Measurements from ENCODE around the gene FBP2. TPM values are rescaled to one million over a fixed set of nuclear protein-coding genes. Genes with fewer than 3 reads are reported as not detected.
A peak's percentile ranks its signal among the peaks of the same experiment; 100 is the strongest.

Gene FBP2
- not detected for total RNA-seq
- polyA plus RNA-seq (2013, experiment 1 of 2) = not detected
- 0.95 TPM for polyA plus RNA-seq (2013, experiment 2 of 2)
- 0 to 0.09 (median 0) reads per million in 172 experiments for total RNA-seq

- no peak for TF ChIP-seq CTCF (IDR thresholded peaks at IDR 0.05)
- ChIA-PET CTCF (no interaction called here), POLR2A (no interaction called here)
- Mint-ChIP-seq H3K36me3 (ENCODE audit: low read depth) (no peaks in the 10 kb centered on the region), H3K4me3 (no peak within 1 kb of the TSS), H3K27me3 (peaks cover 47% of the 10 kb centered on the region), H3K4me1 (ENCODE audit: low read depth) (no peaks in the 10 kb centered on the region), H3K9me3 (no peaks in the 10 kb centered on the region), H3K27ac (no peak within 1 kb of the TSS)
- Histone ChIP-seq H3K4me1 (ENCODE audit: insufficient read depth, low read length) (no peaks in the 10 kb centered on the region), H3K36me3 (ENCODE audit: insufficient read depth, low read length) (no peaks in the 10 kb centered on the region), H3K27ac (ENCODE audit: low read depth in 1 of 2, low read length in 2 of 2) (no peak within 1 kb of the TSS), H3K9me3 (ENCODE audit: control insufficient read depth in 1 of 2, insufficient read depth in 1 of 2, low read length in 2 of 2) (no peaks in the 10 kb centered on the region), H3K4me3 (ENCODE audit: low read length) (no peak within 1 kb of the TSS), H3K27me3 (ENCODE audit: control insufficient read depth in 1 of 2, insufficient read depth in 2 of 2, low read length in 2 of 2) (peaks cover 0 to 5% of the 10 kb centered on the region in 2 experiments)
- DNase-seq = no peak
- intact Hi-C loops (cut with DNase I, micrococcal nuclease) = no loop called here
- ATAC-seq (ENCODE audit: poor library complexity) = no peak
Measured at GRCh38 chr9:94593459-94594345, at the start of gene FBP2. Gene FBP2 (minus strand): TSS chr9:94593824. CDS start chr9:94593726, 98 bp downstream.

GRCh38 chr9:94643176-94643575, 49.6 kb upstream of the FBP2 start:
- Histone ChIP-seq H3K27me3 (ENCODE audit: control insufficient read depth in 1 of 2, insufficient read depth in 2 of 2, low read length in 2 of 2) (no peaks in the 10 kb centered on the region), H3K9me3 (ENCODE audit: control insufficient read depth in 1 of 2, insufficient read depth in 1 of 2, low read length in 2 of 2) (peaks cover 0 to 5% of the 10 kb centered on the region in 2 experiments), H3K4me3 (ENCODE audit: low read length) (no peak overlapping the region), H3K36me3 (ENCODE audit: insufficient read depth, low read length) (no peaks in the 10 kb centered on the region), H3K27ac (ENCODE audit: low read depth in 1 of 2, low read length in 2 of 2) (no peak overlapping the region), H3K4me1 (ENCODE audit: insufficient read depth, low read length) (peaks cover 15% of the 10 kb centered on the region)
- Mint-ChIP-seq H3K4me1 (ENCODE audit: low read depth) (peaks cover 15% of the 10 kb centered on the region), H3K36me3 (ENCODE audit: low read depth) (no peaks in the 10 kb centered on the region), H3K27me3 (no peaks in the 10 kb centered on the region), H3K27ac (no peak overlapping the region), H3K4me3 (no peak overlapping the region), H3K9me3 (no peaks in the 10 kb centered on the region)
- TF ChIP-seq CTCF (IDR thresholded peaks at IDR 0.05) = no peak
- ChIA-PET CTCF (no interaction called here), POLR2A (no interaction called here)
- intact Hi-C loops (cut with DNase I, micrococcal nuclease) = no loop called here
- DNase-seq = peak in 1 of 14 experiments; percentile 37
- no peak for ATAC-seq (ENCODE audit: poor library complexity)

DNA sequence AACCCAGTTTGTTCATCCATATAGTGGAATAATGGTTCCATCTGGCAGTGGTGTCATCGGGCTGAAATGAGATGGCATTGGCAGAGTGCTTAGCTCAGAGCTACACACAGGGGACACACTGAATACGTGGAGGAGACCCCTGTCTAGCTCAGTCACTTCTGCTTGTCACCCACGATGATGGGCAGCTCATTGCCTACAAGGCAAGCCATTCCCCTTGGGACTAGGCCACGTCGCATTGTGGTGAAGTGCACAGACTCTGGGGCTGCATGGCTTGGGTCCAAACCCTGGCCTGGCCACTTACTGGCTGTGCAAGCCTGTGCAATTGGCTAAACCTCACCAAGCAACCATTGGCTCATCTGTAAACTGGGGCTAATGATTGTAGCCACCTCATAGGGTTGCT, 48.9 kb upstream of the FBP2 start:
- H3K27me3 ChIP-seq (ENCODE audit: control insufficient read depth in 1 of 2, insufficient read depth in 2 of 2, low read length in 2 of 2) = no peaks in the 10 kb centered on the region
- TF ChIP-seq CTCF (IDR thresholded peaks at IDR 0.05) = no peak
- H3K4me1 ChIP-seq (ENCODE audit: insufficient read depth, low read length) = peaks cover 15% of the 10 kb centered on the region
- Mint-ChIP-seq H3K27me3 (no peaks in the 10 kb centered on the region), H3K4me1 (ENCODE audit: low read depth) (peaks cover 17% of the 10 kb centered on the region), H3K4me3 (no peak overlapping the region), H3K27ac (no peak overlapping the region), H3K9me3 (no peaks in the 10 kb centered on the region), H3K36me3 (ENCODE audit: low read depth) (no peaks in the 10 kb centered on the region)
- H3K27ac ChIP-seq (ENCODE audit: low read depth in 1 of 2, low read length in 2 of 2) = no peak overlapping the region
- peaks cover 0 to 5% of the 10 kb centered on the region in 2 experiments for H3K9me3 ChIP-seq (ENCODE audit: control insufficient read depth in 1 of 2, insufficient read depth in 1 of 2, low read length in 2 of 2)
- no peaks in the 10 kb centered on the region for H3K36me3 ChIP-seq (ENCODE audit: insufficient read depth, low read length)
- no peak for ATAC-seq (ENCODE audit: poor library complexity)
- H3K4me3 ChIP-seq (ENCODE audit: low read length) = no peak overlapping the region
- ChIA-PET POLR2A (no interaction called here), CTCF (no interaction called here)
- no peak for DNase-seq
- intact Hi-C loops (cut with DNase I, micrococcal nuclease) = no loop called here

All from CD4-positive, alpha-beta T cell (primary cell).